Measurements from ENCODE around the gene ABLIM2.

The ABLIM2 gene

DNA sequence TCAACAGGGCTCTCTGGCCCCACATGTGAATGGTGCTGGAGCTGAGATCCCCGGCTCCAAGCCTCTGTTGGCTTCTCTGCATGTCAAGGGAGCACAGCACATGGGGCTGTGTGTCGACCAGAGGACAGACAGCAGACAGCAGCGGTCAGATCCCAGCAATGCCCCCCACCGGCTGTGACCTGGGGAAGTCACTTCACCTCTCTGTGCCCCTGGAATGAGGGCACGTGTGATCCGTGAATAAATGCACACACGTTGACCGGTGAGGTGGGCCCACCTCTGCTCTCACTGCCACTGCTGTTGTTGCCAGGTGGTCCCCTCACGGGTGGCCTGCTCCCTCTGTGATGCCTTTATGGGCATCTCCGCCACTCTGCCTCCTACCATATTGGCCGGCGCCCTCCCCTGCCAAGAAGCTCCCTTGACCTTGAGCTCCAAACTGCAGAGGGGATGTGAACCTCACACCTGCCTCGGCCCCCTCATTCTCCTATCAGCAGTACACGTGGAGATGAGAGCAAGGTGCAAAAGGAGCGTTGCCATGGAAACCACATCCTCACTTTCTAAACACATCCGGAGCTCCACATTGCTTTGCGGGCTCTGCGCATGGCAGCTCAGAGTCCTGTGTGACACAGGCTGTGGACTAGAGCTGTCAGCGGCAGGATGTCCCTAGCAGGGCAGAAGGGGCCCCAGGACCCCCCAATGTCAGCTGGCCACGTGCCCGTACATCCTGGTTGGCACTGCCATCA, 75.4 kb downstream of the ABLIM2 start:
- H3K9ac ChIP-seq (ENCODE audit: low read depth in 1 of 2, low read length in 2 of 2): no peak overlapping the region
- no peaks in the 10 kb centered on the region for H3K27me3 ChIP-seq (ENCODE audit: control insufficient read depth in 2 of 2, insufficient read depth in 2 of 2, low read length in 2 of 2)
- no peak overlapping the region for H3K4me3 ChIP-seq (ENCODE audit: low read length in 2 of 2)
- no peak overlapping the region for H3K27ac ChIP-seq (ENCODE audit: low read depth in 2 of 2, low read length in 2 of 2)
- H3K36me3 ChIP-seq (ENCODE audit: control insufficient read depth in 2 of 2, insufficient read depth in 2 of 2, low read length in 2 of 2): no peaks in the 10 kb centered on the region
- H3K4me1 ChIP-seq (ENCODE audit: control insufficient read depth in 2 of 2, insufficient read depth in 2 of 2, low read length in 2 of 2): peaks cover 6 to 13% of the 10 kb centered on the region in 2 donors
- no peaks in the 10 kb centered on the region for H3K9me3 ChIP-seq (ENCODE audit: control insufficient read depth in 2 of 2, low read length in 2 of 2)

DNA sequence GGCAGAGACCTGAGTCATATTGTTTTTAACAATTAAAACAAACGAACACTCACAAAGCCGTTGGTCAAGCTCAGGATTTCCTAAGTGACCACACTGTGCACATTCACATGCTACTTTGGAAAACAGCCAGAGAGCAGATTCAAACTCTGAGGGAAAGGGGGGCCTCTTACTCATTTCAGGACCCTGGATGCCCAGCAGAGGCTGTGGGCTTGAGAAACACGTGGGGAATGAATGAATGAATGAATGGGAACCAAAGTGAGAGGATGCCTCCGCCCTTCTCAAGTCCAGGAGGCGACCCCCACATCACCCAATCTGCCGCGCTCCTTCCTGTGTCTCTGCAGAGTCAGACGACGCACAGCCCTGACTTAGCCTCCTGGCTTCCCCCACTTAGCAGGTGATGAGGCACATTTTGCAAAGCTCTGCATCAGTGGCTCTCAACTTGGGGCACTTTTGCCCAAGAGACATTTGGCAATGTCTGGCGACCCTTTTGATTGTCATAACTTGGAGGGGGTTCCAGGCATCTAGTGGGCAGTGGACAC, 76.0 kb downstream of the ABLIM2 start:
- Histone ChIP-seq H3K27me3 (ENCODE audit: control insufficient read depth in 2 of 2, insufficient read depth in 2 of 2, low read length in 2 of 2) (no peaks in the 10 kb centered on the region), H3K4me3 (ENCODE audit: low read length in 2 of 2) (no peak overlapping the region), H3K36me3 (ENCODE audit: control insufficient read depth in 2 of 2, insufficient read depth in 2 of 2, low read length in 2 of 2) (no peaks in the 10 kb centered on the region), H3K27ac (ENCODE audit: low read depth in 2 of 2, low read length in 2 of 2) (no peak overlapping the region), H3K9ac (ENCODE audit: low read depth in 1 of 2, low read length in 2 of 2) (no peak overlapping the region), H3K4me1 (ENCODE audit: control insufficient read depth in 2 of 2, insufficient read depth in 2 of 2, low read length in 2 of 2) (peaks cover 6 to 13% of the 10 kb centered on the region in 2 donors), H3K9me3 (ENCODE audit: control insufficient read depth in 2 of 2, low read length in 2 of 2) (no peaks in the 10 kb centered on the region)

- Histone ChIP-seq H3K27me3 (ENCODE audit: control insufficient read depth in 2 of 2, insufficient read depth in 2 of 2, low read length in 2 of 2) (no peaks in the 10 kb centered on the region), H3K9me3 (ENCODE audit: control insufficient read depth in 2 of 2, low read length in 2 of 2) (no peaks in the 10 kb centered on the region), H3K36me3 (ENCODE audit: control insufficient read depth in 2 of 2, insufficient read depth in 2 of 2, low read length in 2 of 2) (no peaks in the 10 kb centered on the region), H3K9ac (ENCODE audit: low read depth in 1 of 2, low read length in 2 of 2) (no peak overlapping the region), H3K4me1 (ENCODE audit: control insufficient read depth in 2 of 2, insufficient read depth in 2 of 2, low read length in 2 of 2) (peaks cover 6 to 13% of the 10 kb centered on the region in 2 donors), H3K27ac (ENCODE audit: low read depth in 2 of 2, low read length in 2 of 2) (no peak overlapping the region), H3K4me3 (ENCODE audit: low read length in 2 of 2) (no peak overlapping the region)
These were observed 76.7 kb downstream of the ABLIM2 start for GRCh38 chr4:8081621-8082516.

GRCh38 chr4:8081171-8081570, 77.4 kb downstream of the ABLIM2 start:
- no peaks in the 10 kb centered on the region for H3K36me3 ChIP-seq (ENCODE audit: control insufficient read depth in 2 of 2, insufficient read depth in 2 of 2, low read length in 2 of 2)
- H3K27me3 ChIP-seq (ENCODE audit: control insufficient read depth in 2 of 2, insufficient read depth in 2 of 2, low read length in 2 of 2): no peaks in the 10 kb centered on the region
- no peak overlapping the region for H3K9ac ChIP-seq (ENCODE audit: low read depth in 1 of 2, low read length in 2 of 2)
- no peak overlapping the region for H3K27ac ChIP-seq (ENCODE audit: low read depth in 2 of 2, low read length in 2 of 2)
- no peaks in the 10 kb centered on the region for H3K9me3 ChIP-seq (ENCODE audit: control insufficient read depth in 2 of 2, low read length in 2 of 2)
- no peak overlapping the region for H3K4me3 ChIP-seq (ENCODE audit: low read length in 2 of 2)
- peaks cover 6 to 13% of the 10 kb centered on the region in 2 donors for H3K4me1 ChIP-seq (ENCODE audit: control insufficient read depth in 2 of 2, insufficient read depth in 2 of 2, low read length in 2 of 2)

DNA sequence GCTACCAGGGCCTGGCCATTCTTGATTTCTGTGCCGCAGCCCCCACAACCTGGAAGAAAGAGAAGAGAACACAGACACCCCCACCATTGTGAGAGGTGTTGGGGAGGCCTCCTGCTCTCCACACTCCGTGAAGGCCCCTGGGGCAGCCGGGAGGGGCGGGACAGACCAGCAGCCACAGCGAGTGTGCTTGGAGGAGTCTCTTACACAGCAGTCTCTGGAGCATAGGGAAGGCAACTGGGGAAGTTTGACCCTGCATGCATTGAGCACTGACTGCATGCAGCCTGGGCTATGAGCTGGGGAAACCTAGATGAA, 77.9 kb downstream of the ABLIM2 start:
- Histone ChIP-seq H3K27ac (ENCODE audit: low read depth in 2 of 2, low read length in 2 of 2) (no peak overlapping the region), H3K4me3 (ENCODE audit: low read length in 2 of 2) (no peak overlapping the region), H3K9me3 (ENCODE audit: control insufficient read depth in 2 of 2, low read length in 2 of 2) (no peaks in the 10 kb centered on the region), H3K9ac (ENCODE audit: low read depth in 1 of 2, low read length in 2 of 2) (no peak overlapping the region), H3K27me3 (ENCODE audit: control insufficient read depth in 2 of 2, insufficient read depth in 2 of 2, low read length in 2 of 2) (no peaks in the 10 kb centered on the region), H3K4me1 (ENCODE audit: control insufficient read depth in 2 of 2, insufficient read depth in 2 of 2, low read length in 2 of 2) (peaks cover 6 to 13% of the 10 kb centered on the region in 2 donors), H3K36me3 (ENCODE audit: control insufficient read depth in 2 of 2, insufficient read depth in 2 of 2, low read length in 2 of 2) (no peaks in the 10 kb centered on the region)

DNA sequence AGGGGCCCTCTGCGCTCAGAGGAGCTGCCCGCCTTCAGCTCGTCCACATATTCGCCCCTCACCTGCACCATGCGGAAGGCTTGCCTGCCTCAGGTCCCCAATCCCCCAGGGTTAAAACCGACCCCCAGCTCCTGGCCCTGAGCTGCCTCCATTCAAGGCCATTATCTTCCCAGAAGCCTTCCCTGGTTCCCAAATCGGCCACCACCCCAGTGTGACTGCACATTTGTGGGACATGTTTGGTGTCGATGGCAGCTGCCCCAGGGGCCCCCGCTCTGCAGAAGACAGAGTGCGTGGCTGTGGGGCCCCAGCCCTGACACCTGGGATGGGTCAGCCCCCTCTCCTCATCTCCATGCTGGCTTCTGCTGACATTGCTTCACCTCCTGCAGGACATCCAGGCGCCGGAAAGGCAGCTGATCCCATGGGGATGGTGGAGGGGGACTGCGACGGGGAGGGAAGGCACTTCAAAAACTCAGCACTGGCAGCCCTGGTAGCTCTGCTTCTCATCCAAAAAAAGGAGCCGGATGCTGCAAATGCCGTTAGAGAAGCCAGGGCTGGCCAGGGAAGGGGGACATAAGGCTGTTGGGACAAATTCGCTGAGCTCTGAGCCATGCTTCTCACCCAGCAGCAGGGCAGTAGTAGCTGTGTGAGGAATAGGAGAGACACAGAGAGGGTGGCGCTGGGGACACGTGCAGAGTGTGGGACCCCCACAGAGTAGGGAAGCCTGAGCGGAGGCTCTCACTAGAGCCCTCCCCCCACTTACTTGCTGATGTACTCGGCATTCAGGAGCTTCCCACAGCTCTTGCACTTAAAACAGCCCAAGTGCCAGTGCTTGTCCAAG, 78.5 kb downstream of the ABLIM2 start:
- Histone ChIP-seq H3K36me3 (ENCODE audit: control insufficient read depth in 2 of 2, insufficient read depth in 2 of 2, low read length in 2 of 2) (no peaks in the 10 kb centered on the region), H3K27ac (ENCODE audit: low read depth in 2 of 2, low read length in 2 of 2) (no peak overlapping the region), H3K4me3 (ENCODE audit: low read length in 2 of 2) (no peak overlapping the region), H3K9ac (ENCODE audit: low read depth in 1 of 2, low read length in 2 of 2) (no peak overlapping the region), H3K4me1 (ENCODE audit: control insufficient read depth in 2 of 2, insufficient read depth in 2 of 2, low read length in 2 of 2) (peaks cover 6 to 13% of the 10 kb centered on the region in 2 donors), H3K9me3 (ENCODE audit: control insufficient read depth in 2 of 2, low read length in 2 of 2) (no peaks in the 10 kb centered on the region), H3K27me3 (ENCODE audit: control insufficient read depth in 2 of 2, insufficient read depth in 2 of 2, low read length in 2 of 2) (no peaks in the 10 kb centered on the region)

- Histone ChIP-seq H3K4me1 (ENCODE audit: control insufficient read depth in 2 of 2, insufficient read depth in 2 of 2, low read length in 2 of 2) (peaks cover 6 to 13% of the 10 kb centered on the region in 2 donors), H3K9me3 (ENCODE audit: control insufficient read depth in 2 of 2, low read length in 2 of 2) (no peaks in the 10 kb centered on the region), H3K27me3 (ENCODE audit: control insufficient read depth in 2 of 2, insufficient read depth in 2 of 2, low read length in 2 of 2) (no peaks in the 10 kb centered on the region), H3K4me3 (ENCODE audit: low read length in 2 of 2) (peak overlapping the region in 1 of 2 donors; percentile 9), H3K27ac (ENCODE audit: low read depth in 2 of 2, low read length in 2 of 2) (no peak overlapping the region), H3K9ac (ENCODE audit: low read depth in 1 of 2, low read length in 2 of 2) (no peak overlapping the region), H3K36me3 (ENCODE audit: control insufficient read depth in 2 of 2, insufficient read depth in 2 of 2, low read length in 2 of 2) (no peaks in the 10 kb centered on the region)
These were observed 79.4 kb downstream of the ABLIM2 start for GRCh38 chr4:8079031-8079885.

DNA sequence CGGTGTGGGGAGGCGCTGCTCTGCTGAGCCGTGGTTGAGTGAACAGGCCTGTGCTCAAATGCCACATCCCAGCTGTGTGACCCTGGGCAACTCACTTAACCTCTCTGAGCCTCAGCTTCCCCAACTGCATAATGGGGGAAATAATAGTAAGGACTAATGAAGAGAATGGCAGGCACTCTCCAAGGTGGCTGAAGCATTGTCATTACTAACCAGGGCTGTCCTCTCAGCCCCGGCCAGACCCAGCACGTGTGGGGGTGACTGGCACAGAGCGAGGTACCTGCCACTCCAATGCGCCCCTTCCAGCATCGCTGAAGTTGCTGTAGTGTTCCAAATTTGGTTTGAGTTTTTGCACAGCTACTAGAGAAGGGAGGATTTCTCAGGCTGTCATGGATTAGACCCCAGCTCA, 80.0 kb downstream of the ABLIM2 start:
- Histone ChIP-seq H3K9ac (ENCODE audit: low read depth in 1 of 2, low read length in 2 of 2) (no peak overlapping the region), H3K36me3 (ENCODE audit: control insufficient read depth in 2 of 2, insufficient read depth in 2 of 2, low read length in 2 of 2) (no peaks in the 10 kb centered on the region), H3K4me1 (ENCODE audit: control insufficient read depth in 2 of 2, insufficient read depth in 2 of 2, low read length in 2 of 2) (peaks cover 6 to 13% of the 10 kb centered on the region in 2 donors), H3K4me3 (ENCODE audit: low read length in 2 of 2) (no peak overlapping the region), H3K27ac (ENCODE audit: low read depth in 2 of 2, low read length in 2 of 2) (no peak overlapping the region), H3K9me3 (ENCODE audit: control insufficient read depth in 2 of 2, low read length in 2 of 2) (no peaks in the 10 kb centered on the region), H3K27me3 (ENCODE audit: control insufficient read depth in 2 of 2, insufficient read depth in 2 of 2, low read length in 2 of 2) (no peaks in the 10 kb centered on the region)

- Histone ChIP-seq H3K27me3 (ENCODE audit: control insufficient read depth in 2 of 2, insufficient read depth in 2 of 2, low read length in 2 of 2) (no peaks in the 10 kb centered on the region), H3K4me3 (ENCODE audit: low read length in 2 of 2) (no peak overlapping the region)
These were observed 80.5 kb downstream of the ABLIM2 start for GRCh38 chr4:8078109-8078494.

More at GRCh38 chr4:8078109-8078494, 80.5 kb downstream of the ABLIM2 start:
- no peaks in the 10 kb centered on the region for H3K36me3 ChIP-seq (ENCODE audit: control insufficient read depth in 2 of 2, insufficient read depth in 2 of 2, low read length in 2 of 2)
- no peaks in the 10 kb centered on the region for H3K9me3 ChIP-seq (ENCODE audit: control insufficient read depth in 2 of 2, low read length in 2 of 2)
- no peak overlapping the region for H3K27ac ChIP-seq (ENCODE audit: low read depth in 2 of 2, low read length in 2 of 2)
- no peak overlapping the region for H3K9ac ChIP-seq (ENCODE audit: low read depth in 1 of 2, low read length in 2 of 2)
- H3K4me1 ChIP-seq (ENCODE audit: control insufficient read depth in 2 of 2, insufficient read depth in 2 of 2, low read length in 2 of 2): peaks cover 6 to 13% of the 10 kb centered on the region in 2 donors

Data from mucosa of rectum (tissue), 2 donors.